Neural cell (in vitro differentiated cells): Measurements from ENCODE around the gene PRAC1.

Experiments used
- CTCF ChIP-seq: fragments of 450-650 bp; IDR thresholded peaks from 2 replicates; pipeline ENCODE4 v1.5.1; 2014; ENCODE audit warnings: antibody characterized with exemption, mild to moderate bottlenecking, moderate library complexity; ENCODE audit not compliant: poor library complexity, severe bottlenecking
- EP300 ChIP-seq: fragments of 450-650 bp; conservative IDR thresholded peaks from 2 replicates; pipeline ENCODE4 v1.6.1; 2014; ENCODE audit warnings: antibody characterized with exemption, mild to moderate bottlenecking, moderate library complexity; ENCODE audit not compliant: poor library complexity, severe bottlenecking
- EZH2 ChIP-seq: fragments of 200-600, 300-800 bp; shearing (Covaris generic), sonication (generic); IDR thresholded peaks from 2 replicates; pipeline ENCODE4 v1.6.1; 2014; ENCODE audit warnings: antibody characterized with exemption, low read length, borderline replicate concordance, mild to moderate bottlenecking; ENCODE audit not compliant: insufficient read depth, poor library complexity, severe bottlenecking
- POLR2AphosphoS5 ChIP-seq: IDR thresholded peaks from 2 replicates; pipeline ENCODE4 v1.6.1; 2012
- RAD21 ChIP-seq: fragments of 450-650 bp; conservative IDR thresholded peaks from 2 replicates; pipeline ENCODE4 v1.6.1; 2014; ENCODE audit warnings: antibody characterized with exemption, mild to moderate bottlenecking, moderate library complexity

GRCh38 chr17:48723423-48724250 is 1.3 kb upstream of the PRAC1 start:
- TF ChIP-seq CTCF: no peak
- peak; percentile 17 for TF ChIP-seq POLR2AphosphoS5
- no peak for TF ChIP-seq EP300
- peak; percentile 66 for TF ChIP-seq EZH2
- no peak for TF ChIP-seq RAD21
